ENCODE measurements around the gene KRTAP3-2. TPM values are rescaled to one million over a fixed set of nuclear protein-coding genes. Genes with fewer than 3 reads are reported as not detected.

Gene KRTAP3-2
- total RNA-seq, 1 experiment from 2014 or later, result not detected

DNA sequence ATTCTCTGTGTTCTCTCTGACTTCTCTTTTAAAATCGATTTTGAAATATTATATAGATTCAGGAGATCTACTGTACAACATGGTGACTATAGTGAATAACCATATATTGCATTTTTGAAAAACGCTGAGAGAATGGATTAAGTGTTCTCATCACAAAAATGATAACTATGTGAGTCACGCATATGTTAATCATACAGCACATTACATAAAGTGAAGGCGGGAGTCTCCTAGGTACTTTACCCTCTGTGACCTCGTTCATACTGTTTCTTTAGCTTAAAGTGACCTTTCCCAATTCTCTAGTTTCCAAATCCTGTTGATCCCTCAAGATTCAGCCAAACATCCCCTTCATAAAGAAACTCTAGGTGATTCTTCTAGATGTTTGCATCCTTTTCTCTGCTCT lies 3.1 kb upstream of the KRTAP3-2 start:
- Histone ChIP-seq H3K14ac (ENCODE audit: insufficient read depth, low read length) (no peak overlapping the region), H2BK5ac (ENCODE audit: insufficient read length, low read length) (no peak overlapping the region), H3K4me2 (ENCODE audit: insufficient read depth, insufficient read length, low read length) (no peak overlapping the region), H4K20me1 (ENCODE audit: control insufficient read depth, insufficient read depth, insufficient read length) (no peaks in the 10 kb centered on the region), H2AK5ac (ENCODE audit: insufficient read length, low read length) (no peak overlapping the region), H3K56ac (ENCODE audit: insufficient read length, low read depth, low read length) (no peak overlapping the region), H3K9ac (ENCODE audit: extremely low read depth, insufficient read length, low read length) (no peak overlapping the region), H3K79me2 (ENCODE audit: insufficient read depth, low read length) (no peaks in the 10 kb centered on the region), H4K8ac (replicated peaks; ENCODE audit: insufficient read length, low read depth, low read length) (no peak overlapping the region), H3K4me1 (ENCODE audit: insufficient read depth, low read length) (0 out of 2 replicates have a peak, but pooled peaks cover 3% of the 10 kb centered on the region), H3K23ac (ENCODE audit: insufficient read length, low read depth, low read length) (no peak overlapping the region), H3K23me2 (ENCODE audit: insufficient read length, low read depth, low read length, poor library complexity, severe bottlenecking) (no peaks in the 10 kb centered on the region), H2BK20ac (ENCODE audit: low read depth, low read length, poor library complexity, severe bottlenecking) (no peak overlapping the region), H2BK12ac (ENCODE audit: insufficient read length, low read depth, low read length) (no peak overlapping the region), H3T11ph (ENCODE audit: low read length) (no peak overlapping the region), H2BK120ac (ENCODE audit: low read depth, low read length, poor library complexity, severe bottlenecking) (no peak overlapping the region), H2BK15ac (ENCODE audit: low read depth, low read length) (no peak overlapping the region), H3K79me1 (ENCODE audit: insufficient read depth, low read depth, low read length, poor library complexity, severe bottlenecking) (no peaks in the 10 kb centered on the region), H3K18ac (ENCODE audit: insufficient read length, low read depth, low read length) (no peak overlapping the region), H2AFZ (ENCODE audit: low read length) (no peak overlapping the region), H4K5ac (ENCODE audit: insufficient read length, low read depth, low read length) (no peak overlapping the region), H4K91ac (ENCODE audit: insufficient read length, low read depth, low read length) (no peak overlapping the region), H3K9me3 (ENCODE audit: control insufficient read depth, low read depth, low read length) (no peaks in the 10 kb centered on the region), H3K4ac (ENCODE audit: low read depth, low read length) (no peak overlapping the region), H3K27ac (ENCODE audit: insufficient read length, low read depth, low read length) (no peak overlapping the region), H3K27me3 (ENCODE audit: insufficient read depth, low read length) (no peaks in the 10 kb centered on the region)
- DNase-seq, result no peak
- H3K4me1 Mint-ChIP-seq, result peaks cover 4 to 6% of the 10 kb centered on the region in 2 experiments
- no peak overlapping the region for H3K27ac Mint-ChIP-seq
- no peaks in the 10 kb centered on the region for H3K36me3 Mint-ChIP-seq (ENCODE audit: insufficient read depth in 1 of 3, low read depth in 3 of 3)
- H3K4me3 Mint-ChIP-seq, result no peak overlapping the region
- no peaks in the 10 kb centered on the region for H3K27me3 Mint-ChIP-seq (ENCODE audit: low read depth)
- no CpG with 5 or more reads among the region's 5 CpGs for WGBS (ENCODE audit: extremely low coverage, insufficient read length, low lambda C conversion rate)
- TF ChIP-seq, protein P1, sequence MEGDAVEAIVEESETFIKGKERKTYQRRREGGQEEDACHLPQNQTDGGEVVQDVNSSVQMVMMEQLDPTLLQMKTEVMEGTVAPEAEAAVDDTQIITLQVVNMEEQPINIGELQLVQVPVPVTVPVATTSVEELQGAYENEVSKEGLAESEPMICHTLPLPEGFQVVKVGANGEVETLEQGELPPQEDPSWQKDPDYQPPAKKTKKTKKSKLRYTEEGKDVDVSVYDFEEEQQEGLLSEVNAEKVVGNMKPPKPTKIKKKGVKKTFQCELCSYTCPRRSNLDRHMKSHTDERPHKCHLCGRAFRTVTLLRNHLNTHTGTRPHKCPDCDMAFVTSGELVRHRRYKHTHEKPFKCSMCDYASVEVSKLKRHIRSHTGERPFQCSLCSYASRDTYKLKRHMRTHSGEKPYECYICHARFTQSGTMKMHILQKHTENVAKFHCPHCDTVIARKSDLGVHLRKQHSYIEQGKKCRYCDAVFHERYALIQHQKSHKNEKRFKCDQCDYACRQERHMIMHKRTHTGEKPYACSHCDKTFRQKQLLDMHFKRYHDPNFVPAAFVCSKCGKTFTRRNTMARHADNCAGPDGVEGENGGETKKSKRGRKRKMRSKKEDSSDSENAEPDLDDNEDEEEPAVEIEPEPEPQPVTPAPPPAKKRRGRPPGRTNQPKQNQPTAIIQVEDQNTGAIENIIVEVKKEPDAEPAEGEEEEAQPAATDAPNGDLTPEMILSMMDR (conservative IDR thresholded peaks at IDR 0.05), result no peak
- H3K9me3 Mint-ChIP-seq, result no peaks in the 10 kb centered on the region
